Heart left ventricle (tissue), 16 donors: ENCODE results near the gene KDM3B. TPM values are rescaled to one million over a fixed set of nuclear protein-coding genes. Genes with fewer than 3 reads are reported as not detected.
A peak's percentile ranks its signal among the peaks of the same experiment; 100 is the strongest.

ENCODE experiments used
- ATAC-seq, 4 donors: fragments of 200-7000 bp; cut with Tn5 transposase; one replicate each; pipeline ENCODE4 v1.9.1; 2020 to 2022; ENCODE audit warnings: moderate library complexity in 4 of 4, mild to moderate bottlenecking in 3 of 4, moderate number of reproducible peaks in 1 of 4
- DNase-seq, 5 donors: peaks; one replicate each; pipeline ENCODE4 v3.0.0-alpha.2; 2020
- H3K27ac ChIP-seq, 12 donors: fragments of 200-600 bp; sonication (generic) in 4 of 12; one replicate each; pipeline versions ENCODE4 v1.5.0 to v1.8.0; 2016 to 2022; ENCODE audit warnings: mild to moderate bottlenecking in 2 of 12
- H3K27me3 ChIP-seq, 9 donors: fragments of 200-600 bp; sonication (generic) in 2 of 9; one replicate each; pipeline versions ENCODE4 v1.5.1 to v1.8.0; 2016 to 2022; ENCODE audit warnings: mild to moderate bottlenecking in 3 of 9
- H3K36me3 ChIP-seq, 9 donors: fragments of 200-600 bp; sonication (generic) in 2 of 9; one replicate each; pipeline versions ENCODE4 v1.5.0 to v1.8.0; 2018 to 2022; ENCODE audit warnings: mild to moderate bottlenecking in 2 of 9
- H3K4me1 ChIP-seq, 12 donors: fragments of 200-600 bp; sonication (generic) in 4 of 12; one replicate each; pipeline versions ENCODE4 v1.5.0 to v1.8.0; 2016 to 2022; ENCODE audit warnings: mild to moderate bottlenecking in 3 of 12
- H3K4me3 ChIP-seq, 12 donors: fragments of 200-600 bp; sonication (generic) in 4 of 12; one replicate each; pipeline versions ENCODE4 v1.5.0 to v1.8.0; 2017 to 2022; ENCODE audit warnings: mild to moderate bottlenecking in 9 of 12, moderate library complexity in 4 of 12
- H3K9me3 ChIP-seq, 12 donors: fragments of 200-600 bp; sonication (generic) in 4 of 12; one replicate each; pipeline versions ENCODE4 v1.5.0 to v1.8.0; 2016 to 2022; ENCODE audit warnings: mild to moderate bottlenecking in 1 of 12
- CTCF ChIP-seq, 12 donors: fragments of 200-600 bp; sonication (generic) in 4 of 12; IDR thresholded peaks; one replicate each; pipeline versions ENCODE4 v1.5.0 to v1.8.0; 2018 to 2022; ENCODE audit warnings: antibody characterized with exemption in 12 of 12, mild to moderate bottlenecking in 5 of 12
- POLR2A ChIP-seq, 2 donors: fragments of 450-650 bp; IDR thresholded peaks; one replicate each; pipeline ENCODE4 v1.6.1; 2017; ENCODE audit warnings: antibody characterized with exemption in 2 of 2, mild to moderate bottlenecking in 2 of 2, moderate library complexity in 2 of 2
- WGBS, 4 donors: extraction: QIAGEN DNeasy Blood & Tissue Kit in 2 of 4; methylation state at CpG; one replicate each; pipeline versions ENCODE4 v1.1.5 to v1.1.7; 2013 to 2018; 5-methylcytosine and 5-hydroxymethylcytosine counted together
- intact Hi-C, 10 donors: fragments of 100-400 bp; cut with DNase I; formaldehyde crosslinking; loops; one replicate each; pipeline versions ENCODE4 v1.11.1 to v1.14.2; 2022
- polyA plus RNA-seq, 2 donors: library from polyadenylated mRNA; stranded (reverse); fragments of 200-250 nt; gene quantifications; one replicate each; pipeline ENCODE4 v1.2.3, GENCODE V29; 2013
- total RNA-seq, 9 donors: library from RNA; depleted of rRNA in 2 of 9; stranded (reverse); fragments of >200 nt in 2 of 9; fragmentation: NEBNext Ultra II Directional in 3 of 9; extraction: Animal tissue kit (Norgen Biotek cat#: 25700) in 3 of 9; gene quantifications; one replicate each; pipeline versions ENCODE4 v1.1.0 to v1.2.4, GENCODE V29; 2016 to 2023
- donor health status: ischemic (EF 13 %, LVEDD 7.1; RV severe dilation, severe dysfunction).
- donor health status: healthy with polysubstance abuse.
- donor health status: DM: no; HTN: yes; CAD: no.
- donor health status: DM: no; HTN: no; CAD: no.
- donor health status: ischemic (EF 25% LVEDD 6.9; RV normal size, moderate dysfunction).
- donor health status: ischemic (EF 25% LVEDD 5.7; RV mildly dilated, moderate dysfunction).
- donor health status: healthy.
- donor health status: DM: yes; HTN: yes; CAD: no.
- donor health status: ischemic (EF 35%, LVEDD 5.7; RV mildly dilated, moderate dysfunction).
- donor health status: nonischemic (EF 11% LVEDD 7.7; RV severe dilation, severe dysfunction).
- donor health status: DM: yes; HTN: yes; CAD: no.
- donor health status: PGD.
- donor health status: ischemic (EF 29% LVEDD 5.4; RV normal size, mild dysfunction).
- donor health status: nonischemic (EF 23%, LVEDD 6.1; RV moderate dilation, normal function).

KDM3B gene
- total and polyA plus RNA-seq, 11 donors: 17.0 to 65.1 (median 44.8) TPM

- intact Hi-C loops: no loop called here
- Histone ChIP-seq H3K4me1 (peaks cover 0 to 28% (median 17%) of the 10 kb centered on the region in 12 donors), H3K27ac (peak within 1 kb of the TSS in 5 of 12 donors; percentile 11 to 71 (median 45)), H3K36me3 (peaks cover 0 to 34% (median 28%) of the 10 kb centered on the region in 9 donors), H3K27me3 (no peaks in the 10 kb centered on the region), H3K9me3 (no peaks in the 10 kb centered on the region), H3K4me3 (peak within 1 kb of the TSS; percentile 23 to 72 (median 54))
- peak in 1 of 5 donors; percentile 45 for DNase-seq
- 0 to 1% (median 1%) methylated on average over 28 to 65 of the region's 65 CpGs for WGBS, 4 donors
- TF ChIP-seq CTCF (IDR thresholded peaks at IDR 0.05): no peak
- no peak for TF ChIP-seq POLR2A (IDR thresholded peaks at IDR 0.05)
- peak in 3 of 4 donors; percentile 50 to 80 (median 77) for ATAC-seq
Observed at GRCh38 chr5:138438724-138439476, 86.4 kb downstream of the KDM3B start, which contains the start of gene REEP2. Gene REEP2 (plus strand): TSS chr5:138439057. CDS start chr5:138439209, 152 bp downstream.

GRCh38 chr5:138439477-138440158 lies 87.1 kb downstream of the KDM3B start:
- Histone ChIP-seq H3K4me1 (peaks cover 0 to 28% (median 17%) of the 10 kb centered on the region in 12 donors), H3K36me3 (peaks cover 0 to 27% (median 21%) of the 10 kb centered on the region in 9 donors), H3K27ac (peak overlapping the region in 3 of 12 donors; percentile 11 to 71 (median 34)), H3K9me3 (no peaks in the 10 kb centered on the region), H3K4me3 (peak overlapping the region; percentile 23 to 72 (median 54)), H3K27me3 (no peaks in the 10 kb centered on the region)
- no peak for TF ChIP-seq POLR2A (IDR thresholded peaks at IDR 0.05)
- TF ChIP-seq CTCF (IDR thresholded peaks at IDR 0.05): no peak
- DNase-seq: no peak
- ATAC-seq: peak; percentile 6 to 40 (median 16)
- intact Hi-C loops: no loop called here
- WGBS, 4 donors: 36 to 44% (median 39%) methylated on average over 16 to 20 of the region's 20 CpGs

GRCh38 chr5:138440159-138441073 lies 87.9 kb downstream of the KDM3B start:
- DNase-seq (no peak), ATAC-seq (peak in 2 of 4 donors; percentile 6 to 28)
- peaks cover 0 to 28% (median 17%) of the 10 kb centered on the region in 12 donors for H3K4me1 ChIP-seq
- no peaks in the 10 kb centered on the region for H3K9me3 ChIP-seq
- WGBS, 4 donors: 69 to 82% (median 78%) methylated on average over 17 of the region's 17 CpGs
- peak overlapping the region in 3 of 12 donors; percentile 49 to 70 (median 54) for H3K4me3 ChIP-seq
- TF ChIP-seq CTCF (IDR thresholded peaks at IDR 0.05): no peak
- no peak for TF ChIP-seq POLR2A (IDR thresholded peaks at IDR 0.05)
- H3K36me3 ChIP-seq: peaks cover 0 to 19% (median 13%) of the 10 kb centered on the region in 9 donors
- intact Hi-C loops: no loop called here
- peak overlapping the region in 1 of 12 donors; percentile 71 for H3K27ac ChIP-seq
- no peaks in the 10 kb centered on the region for H3K27me3 ChIP-seq
